Head of caudate nucleus (tissue), 42 donors: ENCODE measurements around the gene EXT2.

Experiments
- DNase-seq, 42 donors: peaks; one replicate each; pipeline versions ENCODE4 v3.0.0 to v3.0.0-alpha.2; 2020 to 2021; ENCODE audit warnings: mixed read lengths in 7 of 42
- intact Hi-C: fragments of 100-400 bp; cut with DNase I; formaldehyde crosslinking; loops from one replicate; pipeline ENCODE4 v1.15.0; 2022

Gene EXT2

GRCh38 chr11:44082645-44083044, 12.8 kb upstream of the EXT2 start:
- peak in 2 of 42 donors; percentile 4 to 7 for DNase-seq

DNA sequence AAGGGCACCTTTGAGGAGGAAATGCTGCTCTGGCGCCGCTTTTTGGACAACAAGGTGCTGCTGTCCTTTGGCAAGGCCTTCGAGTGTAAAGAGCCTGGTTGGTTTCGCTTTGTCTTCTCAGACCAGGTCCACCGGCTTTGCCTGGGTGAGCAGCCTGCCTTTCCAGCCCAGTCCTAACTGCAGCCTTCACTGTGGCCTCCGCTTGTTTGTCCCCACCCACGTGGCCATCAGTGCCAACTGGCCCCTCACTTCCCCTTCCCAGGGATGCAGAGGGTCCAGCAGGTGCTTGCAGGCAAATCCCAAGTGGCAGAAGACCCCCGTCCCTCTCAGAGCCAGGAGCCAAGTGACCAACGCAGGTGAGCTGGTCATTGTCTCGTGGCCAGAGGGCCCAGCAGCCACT, 12.0 kb upstream of the EXT2 start:
- peak in 2 of 42 donors; percentile 29 to 33 for DNase-seq
- intact Hi-C loops = no loop called here

More at GRCh38 chr11:44082645-44083044, 12.8 kb upstream of the EXT2 start:
- intact Hi-C loops = no loop called here

GRCh38 chr11:44083906-44084305, 11.6 kb upstream of the EXT2 start:
- intact Hi-C loops = no loop called here
- DNase-seq = no peak

DNA sequence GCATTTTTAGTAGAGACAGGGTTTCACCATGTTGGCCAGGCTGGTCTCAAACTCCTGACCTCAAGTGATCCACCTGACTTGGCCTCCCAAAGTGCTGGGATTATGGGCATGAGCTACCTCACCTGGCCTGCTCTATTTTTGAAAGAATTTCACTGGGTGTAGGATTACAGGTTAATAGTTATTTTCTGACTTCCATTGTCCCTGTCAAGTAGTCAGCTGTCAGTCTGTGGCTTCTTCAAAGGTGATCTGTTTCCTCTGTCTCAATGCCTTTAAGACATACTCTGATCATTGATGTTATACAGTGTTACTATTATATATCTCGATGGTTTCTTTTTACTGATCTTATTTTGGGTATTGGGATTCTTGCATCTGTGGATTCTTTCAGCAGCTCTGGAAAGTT, 10.1 kb upstream of the EXT2 start:
- peak in 1 of 42 donors; percentile 7 for DNase-seq
- intact Hi-C loops = no loop called here

DNA sequence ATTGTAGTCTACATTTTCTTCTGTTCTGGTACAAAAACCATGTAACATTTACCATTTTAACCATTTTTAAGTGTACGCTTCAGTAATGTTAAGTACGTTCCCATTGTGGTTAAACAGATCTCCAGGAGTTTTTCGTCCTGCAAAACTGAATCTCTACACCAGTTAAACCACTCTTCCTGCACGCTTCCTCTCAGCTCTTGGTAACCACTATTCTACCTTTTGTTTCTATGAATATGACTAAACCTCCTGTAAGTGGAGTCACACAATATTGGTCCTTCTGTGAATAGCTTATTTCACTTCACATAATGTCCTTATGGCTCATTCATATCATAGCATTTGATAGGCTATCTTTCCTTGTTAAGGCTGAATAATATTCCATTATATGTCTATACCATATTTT, 7.1 kb upstream of the EXT2 start:
- intact Hi-C loops = no loop called here
- no peak for DNase-seq

GRCh38 chr11:44088871-44089270, 6.6 kb upstream of the EXT2 start:
- intact Hi-C loops = no loop called here
- no peak for DNase-seq

DNA sequence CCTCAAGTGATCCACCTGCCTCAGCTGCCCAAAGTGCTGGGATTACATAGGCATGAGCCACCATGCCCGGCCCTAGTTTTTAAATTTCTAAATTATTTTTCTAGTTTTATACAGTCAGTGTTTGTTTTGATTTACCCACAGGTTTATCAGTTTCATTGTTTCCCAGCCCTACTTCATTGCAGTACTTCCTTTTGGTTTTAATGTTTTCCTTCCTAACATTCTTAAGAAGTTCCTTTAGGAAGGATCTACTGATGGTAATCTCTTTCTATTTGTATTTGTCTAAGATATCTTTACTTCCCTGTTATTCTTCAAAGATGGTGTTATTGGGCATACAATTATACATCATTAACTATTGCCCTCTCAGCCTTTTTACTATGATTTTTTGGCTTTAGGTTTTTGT, 4.9 kb upstream of the EXT2 start:
- no peak for DNase-seq
- intact Hi-C loops = loop anchor here (10.0 kb wide), 1 partner anchor 824 kb away; no protein-coding TSS in a partner anchor

- peak; percentile 64 to 97 (median 86) for DNase-seq
- intact Hi-C loops = loop anchor here (10.0 kb wide), 1 partner anchor 820 kb away; no protein-coding TSS in a partner anchor
Measured at GRCh38 chr11:44094260-44094868, 1.1 kb upstream of the EXT2 start.

DNA sequence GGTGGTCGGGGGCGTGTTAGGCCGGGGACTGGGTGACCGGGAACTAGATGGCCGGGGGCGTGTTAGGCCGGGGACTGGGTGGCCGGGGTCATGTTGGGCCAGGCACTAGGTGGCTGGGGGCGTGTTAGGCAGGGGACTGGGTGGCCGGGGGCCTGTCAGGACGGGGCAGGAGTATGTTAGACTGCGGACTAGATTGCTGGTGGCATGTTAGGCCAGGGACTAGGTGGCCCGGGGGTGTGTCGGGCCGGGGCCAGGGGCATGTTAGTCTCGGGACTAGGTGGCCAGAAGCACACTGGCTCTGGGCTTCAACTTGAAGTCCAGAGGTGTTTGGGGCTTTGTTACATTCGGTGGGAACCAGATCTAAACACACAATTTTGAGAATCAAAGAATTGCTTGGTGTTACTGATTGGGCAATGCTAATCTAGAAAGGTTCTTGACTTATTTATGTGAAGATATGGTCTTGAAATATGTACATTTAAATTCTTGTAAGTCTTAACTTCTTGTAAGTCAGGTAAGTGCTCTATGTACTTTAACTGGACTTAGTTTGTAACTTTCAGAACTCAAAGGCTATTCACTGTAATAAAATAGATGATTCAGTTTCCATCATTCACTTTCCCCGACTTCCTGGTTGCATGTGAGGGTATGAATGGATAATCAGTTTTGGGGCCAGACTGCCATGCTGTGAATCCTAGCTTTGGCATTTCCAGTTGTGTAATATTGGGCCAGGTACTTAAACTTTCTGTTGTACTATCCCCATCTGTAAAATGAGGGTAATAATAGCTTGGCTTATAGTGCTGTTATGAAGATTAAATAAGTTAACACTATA, 1.1 kb downstream of the EXT2 start:
- peak in 2 of 42 donors; percentile 2 to 37 for DNase-seq
- intact Hi-C loops = loop anchor here (10.0 kb wide), 1 partner anchor 818 kb away; no protein-coding TSS in a partner anchor

DNA sequence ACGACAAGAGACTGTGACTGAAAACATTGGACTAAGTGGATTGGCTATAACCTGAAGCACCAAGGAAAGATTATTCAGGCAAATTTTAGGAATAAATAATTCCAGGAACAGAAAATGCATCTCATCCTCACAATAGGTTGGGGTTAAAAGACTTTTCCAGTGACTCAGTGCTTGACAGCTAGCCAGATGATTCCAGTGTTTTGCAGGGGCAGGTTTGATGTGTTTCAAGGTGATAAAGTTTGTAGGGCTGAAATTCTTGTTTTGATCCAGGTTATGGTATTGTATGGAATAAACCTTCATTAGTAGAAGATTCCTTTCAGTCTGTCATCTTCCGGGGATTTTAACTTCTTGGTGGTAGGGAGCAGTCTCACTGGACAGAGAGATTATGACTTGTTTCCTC, 2.3 kb downstream of the EXT2 start:
- peak in 1 of 42 donors; percentile 16 for DNase-seq
- intact Hi-C loops = loop anchor here (10.0 kb wide), 1 partner anchor 817 kb away; no protein-coding TSS in a partner anchor

GRCh38 chr11:44101098-44101497, 5.6 kb downstream of the EXT2 start:
- intact Hi-C loops = no loop called here

DNA sequence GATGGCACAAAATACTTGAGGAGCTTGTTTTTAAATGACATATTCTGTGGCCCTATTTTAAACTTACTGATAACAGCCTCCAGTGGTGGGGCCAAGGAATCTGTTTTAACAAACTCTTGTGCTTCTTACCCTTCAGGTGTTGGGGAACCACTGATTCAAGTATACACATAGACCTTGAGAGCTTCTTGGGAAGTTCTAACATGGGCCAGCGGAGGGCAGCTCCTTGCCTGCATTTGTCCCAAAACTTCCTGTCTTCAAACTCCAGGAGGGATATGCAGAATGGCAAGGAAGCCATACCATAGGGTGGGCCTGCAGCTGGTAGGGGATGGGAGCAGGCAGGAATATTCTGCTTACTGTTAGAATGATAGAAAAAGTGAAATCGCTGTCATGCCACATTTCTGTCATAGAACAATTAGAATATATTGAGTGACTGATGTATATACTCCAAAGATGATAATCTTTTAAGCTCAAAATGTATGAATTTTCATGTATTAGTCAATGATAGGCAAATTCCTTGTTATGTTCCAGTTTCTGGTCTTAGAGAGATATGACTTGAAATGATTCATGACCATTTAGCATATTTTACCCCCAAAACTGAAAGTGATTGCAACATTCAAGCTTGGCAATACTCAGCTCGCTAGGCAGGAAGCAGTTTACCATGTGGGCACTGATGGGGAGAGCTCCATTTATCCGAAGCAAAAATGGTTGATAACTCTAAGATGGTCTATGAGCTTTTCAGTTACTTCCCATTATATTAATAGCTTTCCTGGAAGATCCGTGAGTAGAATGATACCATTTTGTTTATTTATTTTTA, 9.2 kb downstream of the EXT2 start:
- intact Hi-C loops = no loop called here
- no peak for DNase-seq

More at GRCh38 chr11:44101098-44101497, 5.6 kb downstream of the EXT2 start:
- DNase-seq = no peak

GRCh38 chr11:44108260-44108659, 12.8 kb downstream of the EXT2 start:
- intact Hi-C loops = no loop called here
- peak in 6 of 42 donors; percentile 7 to 58 (median 36) for DNase-seq

DNA sequence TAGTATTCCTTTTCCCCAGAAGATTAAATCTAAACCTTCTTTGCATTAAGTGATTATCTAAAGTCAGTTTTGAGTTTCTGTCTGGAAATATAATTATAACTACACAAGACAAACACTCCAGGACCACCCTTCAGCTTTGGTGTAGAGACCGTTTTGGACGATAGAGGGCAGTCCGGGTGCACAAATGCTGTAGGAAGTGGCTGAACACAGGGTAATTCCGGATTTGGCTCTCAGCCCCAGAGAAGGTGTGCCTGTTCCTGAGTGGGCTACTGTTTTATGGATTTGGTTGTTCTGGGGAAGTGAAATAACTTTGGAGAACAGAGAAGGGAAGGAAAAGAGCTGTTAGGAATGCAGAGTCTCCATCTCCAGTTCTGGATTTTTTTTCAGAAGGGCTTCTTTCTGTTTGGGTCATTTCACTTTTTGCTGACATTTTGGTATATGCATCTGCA, 14.8 kb downstream of the EXT2 start:
- peak in 41 of 42 donors; percentile 19 to 79 (median 60) for DNase-seq
- intact Hi-C loops = no loop called here

GRCh38 chr11:44112091-44112821, 16.8 kb downstream of the EXT2 start:
- intact Hi-C loops = no loop called here
- peak in 15 of 42 donors; percentile 23 to 70 (median 30) for DNase-seq

- DNase-seq = no peak
- intact Hi-C loops = no loop called here
Measured at GRCh38 chr11:44113018-44113417, 17.5 kb downstream of the EXT2 start.

GRCh38 chr11:44113572-44113971, 18.1 kb downstream of the EXT2 start:
- intact Hi-C loops = no loop called here
- DNase-seq = no peak

DNA sequence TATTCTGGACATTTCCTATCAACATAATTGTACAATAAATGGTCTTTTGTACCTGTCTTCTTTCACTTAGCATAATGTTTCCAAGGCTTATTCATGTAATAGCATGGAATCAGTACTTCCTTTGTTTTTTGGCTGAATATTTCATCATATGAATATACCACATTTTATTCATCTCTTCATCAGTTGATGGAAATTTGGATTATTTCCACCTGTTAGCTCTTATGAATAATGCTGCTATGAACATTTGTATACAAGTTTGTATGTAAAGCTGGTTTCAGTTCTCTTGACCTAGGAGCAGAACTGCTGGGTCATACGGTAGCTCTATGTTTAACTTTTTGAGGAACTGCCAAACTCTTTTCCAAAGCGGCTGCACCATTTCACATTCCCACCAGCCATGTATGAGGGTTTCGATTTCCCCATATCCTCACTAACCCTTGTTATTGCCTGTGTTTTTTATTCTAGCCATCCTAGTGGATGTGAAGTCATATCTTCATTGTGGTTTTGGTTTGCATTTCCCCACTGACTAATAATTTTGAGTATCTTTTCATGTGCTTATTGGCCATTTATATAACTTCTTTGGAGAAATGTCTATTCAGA, 20.9 kb downstream of the EXT2 start:
- intact Hi-C loops = no loop called here
- no peak for DNase-seq
